K562 (cell line): Measurements from ENCODE around the gene CFAP206. TPM values are rescaled to one million over a fixed set of nuclear protein-coding genes. Genes with fewer than 3 reads are reported as not detected.

Experiments
- ARID3B ChIP-seq: fragments of 250-450 bp; sonication (Bioruptor Pico); IDR thresholded peaks from 2 replicates; pipeline ENCODE4 v1.4.0; 2020; ENCODE audit warnings: borderline replicate concordance
- BCL6 ChIP-seq: fragments of 250-450 bp; sonication (Bioruptor Pico); IDR thresholded peaks from 2 replicates; pipeline ENCODE4 v1.4.0; 2020
- BRF2 ChIP-seq: IDR thresholded peaks from 3 replicates; pipeline ENCODE4 v1.6.1; 2011; ENCODE audit warnings: borderline replicate concordance, mild to moderate bottlenecking; ENCODE audit not compliant: insufficient read length, insufficient read depth
- CXXC5 ChIP-seq: fragments of 250-450 bp; sonication (Bioruptor Pico); IDR thresholded peaks from 2 replicates; pipeline ENCODE4 v1.8.0; 2022; ENCODE audit warnings: inconsistent platforms, mild to moderate bottlenecking, moderate library complexity
- DNMT1 ChIP-seq: fragments of 450-650 bp; IDR thresholded peaks from 2 replicates; pipeline ENCODE4 v1.6.1; 2016; ENCODE audit warnings: antibody characterized with exemption, mild to moderate bottlenecking
- EWSR1 ChIP-seq: fragments of 450-650 bp; IDR thresholded peaks from 2 replicates; pipeline ENCODE4 v1.6.1; 2018; ENCODE audit warnings: borderline replicate concordance, mild to moderate bottlenecking, low read depth, moderate library complexity; ENCODE audit not compliant: partially characterized antibody
- FOXA1 ChIP-seq: fragments of 450-650 bp; IDR thresholded peaks from 2 replicates; pipeline ENCODE4 v1.6.1; 2016; ENCODE audit warnings: mild to moderate bottlenecking, borderline replicate concordance
- GTF2A2 ChIP-seq: IDR thresholded peaks from 2 replicates; pipeline ENCODE4 v1.6.1; 2016; ENCODE audit warnings: mild to moderate bottlenecking, missing genetic modification characterization, missing compliant biosample characterization
- GTF2E2 ChIP-seq: fragments of 200-800 bp; sonication (Bioruptor generic); IDR thresholded peaks from 2 replicates; pipeline ENCODE4 v1.6.1; 2016; ENCODE audit warnings: missing genetic modification characterization, missing compliant biosample characterization
- HDAC1 ChIP-seq, 2 experiments: fragments of 450-650 bp; IDR thresholded peaks; 2 replicates each; pipeline ENCODE4 v1.6.1; 2016 to 2017; ENCODE audit warnings: inconsistent platforms in 1 of 2, mild to moderate bottlenecking in 1 of 2, moderate library complexity in 1 of 2
- KLF13 ChIP-seq: fragments of 450-650 bp; IDR thresholded peaks from 2 replicates; pipeline ENCODE4 v1.6.1; 2016; ENCODE audit warnings: missing genetic modification characterization, low read depth, mild to moderate bottlenecking, missing compliant biosample characterization, moderate library complexity, borderline replicate concordance
- NCOA6 ChIP-seq: fragments of 450-650 bp; IDR thresholded peaks from 2 replicates; pipeline ENCODE4 v1.6.1; 2017; ENCODE audit warnings: mild to moderate bottlenecking
- NELFE ChIP-seq: IDR thresholded peaks from 2 replicates; pipeline ENCODE4 v1.6.1; 2011; ENCODE audit warnings: mild to moderate bottlenecking; ENCODE audit not compliant: insufficient read depth, insufficient read length
- NR1H2 ChIP-seq: sonication (generic); formaldehyde crosslinking; IDR thresholded peaks from 2 replicates; pipeline ENCODE4 v1.4.0; 2020; ENCODE audit warnings: mild to moderate bottlenecking, missing genetic modification reagents
- PREB ChIP-seq: sonication (generic); formaldehyde crosslinking; IDR thresholded peaks from 2 replicates; pipeline ENCODE4 v1.8.1; 2023; ENCODE audit warnings: mild to moderate bottlenecking, missing genetic modification reagents
- TAF1 ChIP-seq: IDR thresholded peaks from 2 replicates; pipeline ENCODE4 v1.6.1; 2011; ENCODE audit warnings: mild to moderate bottlenecking, low read length, moderate library complexity; ENCODE audit not compliant: insufficient read depth, control insufficient read depth, severe bottlenecking; ENCODE audit errors: extremely low read depth
- TBL1XR1 ChIP-seq, 2 experiments: IDR thresholded peaks; 2 replicates each; pipeline ENCODE4 v1.6.1; 2012; ENCODE audit warnings: improper control_type of control experiment in 2 of 2, low read length in 2 of 2, mild to moderate bottlenecking in 1 of 2
- ZNF12 ChIP-seq: sonication (generic); formaldehyde crosslinking; IDR thresholded peaks from 2 replicates; pipeline ENCODE4 v1.4.0; 2020; ENCODE audit warnings: mild to moderate bottlenecking, missing genetic modification reagents
- ZNF277 ChIP-seq: fragments of 250-450 bp; sonication (Bioruptor Pico); IDR thresholded peaks from 2 replicates; pipeline ENCODE4 v1.8.0; 2022; ENCODE audit warnings: inconsistent platforms, mild to moderate bottlenecking, moderate library complexity, borderline replicate concordance
- ZNF280B ChIP-seq: fragments of 250-450 bp; sonication (Bioruptor Pico); IDR thresholded peaks from 2 replicates; pipeline ENCODE4 v1.5.1; 2021; ENCODE audit warnings: mild to moderate bottlenecking
- ZNF282 ChIP-seq: sonication (generic); formaldehyde crosslinking; IDR thresholded peaks from 2 replicates; pipeline ENCODE4 v1.8.1; 2023; ENCODE audit warnings: missing genetic modification reagents
- polyA plus RNA-seq, 8 experiments: library from polyadenylated mRNA; depleted of rRNA in 4 of 8; stranded (reverse) in 5 of 8; unstranded in 3 of 8; fragments of >200 nt; fragmentation: Nextera tagmentation in 2 of 8; fragmentation: Illumina TruSeq in 1 of 8; extraction: Ambion mirVana in 2 of 8; extraction: Trizol in 1 of 8; gene quantifications; 2 replicates each; pipeline versions ENCODE4 v1.2.1 to v1.2.3, GENCODE V29; 2011 to 2014; ENCODE audit warnings: inconsistent platforms in 1 of 8, missing spikeins in 1 of 8
- total RNA-seq, 7 experiments: library from RNA; depleted of rRNA in 6 of 7; stranded (reverse); fragments of >200 nt in 6 of 7; fragmentation: Illumina TruSeq in 2 of 7; extraction: Trizol in 2 of 7; gene quantifications; 2 replicates each; pipeline versions ENCODE4 v1.2.1 to v1.2.3, GENCODE V29; 2011 to 2021; ENCODE audit warnings: low replicate concordance in 1 of 7

Gene CFAP206
- total and polyA plus RNA-seq, 9 of the 15 experiments (the other 6 are each of a cell fraction or from before 2014, with no cell fraction given): 0.06 to 0.33 (median 0.18) TPM; not detected in 2

GRCh38 chr6:87472525-87473418 lies 65.0 kb downstream of the CFAP206 start, which contains the start of gene SLC35A1 (continued):
- peak; percentile 35 for TF ChIP-seq TAF1
- TF ChIP-seq BRF2: no peak
- no peak for TF ChIP-seq BCL6
- no peak for TF ChIP-seq DNMT1
- TF ChIP-seq ZNF277 (CRISPR knock-in tag): no peak
- TF ChIP-seq NELFE: no peak
- no peak for TF ChIP-seq ZNF280B
- TF ChIP-seq KLF13 (tag): peak; percentile 67; the same call in 1 of the 2 replicates
- no peak for TF ChIP-seq ARID3B (CRISPR knock-in tag)
- no peak for TF ChIP-seq GTF2A2 (tag)
- TF ChIP-seq EWSR1: no peak
- TF ChIP-seq PREB (CRISPR knock-in tag): no peak
- TF ChIP-seq NCOA6: no peak; the same call in 1 of the 2 replicates
- TF ChIP-seq ZNF282 (CRISPR knock-in tag): no peak
- TF ChIP-seq GTF2E2 (tag): peak; percentile 67; the same call in 1 of the 2 replicates
- peak; percentile 77 for TF ChIP-seq CXXC5
- peak in 1 of 2 experiments; percentile 60; a peak in 2 of 4 replicates for TF ChIP-seq HDAC1 (IDR thresholded peaks at IDR 0.05)
- no peak for TF ChIP-seq NR1H2
- TF ChIP-seq ZNF12 (CRISPR knock-in tag): no peak
- no peak for TF ChIP-seq FOXA1
- no peak for TF ChIP-seq TBL1XR1 (IDR thresholded peaks at IDR 0.05; ENCODE audit: low read length in 2 of 2)
